NCI-H69 (cell line): ENCODE data around the gene PGBD5.

Source experiments
- DNase-seq: peaks from one replicate; lab custom pipeline; 2025; lab: John Stamatoyannopoulos, UW

PGBD5 gene

DNA sequence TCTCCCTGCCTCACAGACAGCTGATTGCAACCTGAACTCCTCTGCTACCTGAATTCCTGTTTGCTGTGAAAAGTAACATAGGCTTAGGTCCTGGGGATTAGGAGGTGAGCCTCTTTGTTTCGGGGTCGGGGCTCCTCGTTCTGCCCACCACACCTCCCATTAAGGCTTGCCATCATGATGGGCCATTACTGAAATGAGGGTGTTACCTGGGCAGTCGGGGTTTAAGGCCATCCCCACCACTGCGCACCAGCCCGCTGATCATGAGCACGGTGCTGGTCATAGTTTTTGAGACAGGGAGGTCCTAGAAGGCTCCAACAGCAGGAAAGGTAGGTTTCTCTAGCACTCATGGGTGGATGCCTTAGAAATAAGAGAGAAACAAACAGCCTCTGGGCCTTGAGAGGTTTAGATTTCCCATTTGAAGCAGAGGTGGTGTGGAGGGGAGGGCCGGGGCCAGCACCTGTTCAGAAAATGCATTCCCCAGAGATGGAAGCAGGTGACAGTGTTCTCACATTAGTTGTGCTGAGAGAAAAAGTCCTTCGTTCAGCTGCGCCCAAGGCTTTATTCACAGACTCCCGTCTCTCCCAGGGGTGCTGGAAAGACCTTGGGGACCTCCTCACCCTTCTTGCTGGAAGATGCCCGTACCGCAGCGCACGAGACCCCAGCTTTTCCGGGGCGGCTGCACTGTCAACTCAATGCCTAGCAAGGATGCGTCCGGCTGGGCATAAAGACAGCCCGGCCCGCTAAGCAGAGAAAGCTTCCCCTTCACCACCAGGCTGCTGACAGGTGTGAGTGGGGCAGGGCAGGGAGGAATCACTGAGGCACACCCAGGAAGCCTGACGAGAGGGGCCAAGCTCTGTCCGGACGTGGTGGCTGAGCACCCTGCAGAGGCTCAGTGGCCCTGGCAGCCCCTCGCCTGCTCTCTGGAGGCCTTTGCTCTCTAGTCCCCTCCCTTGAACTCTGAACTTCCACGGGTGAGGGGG lies 125.5 kb downstream of the PGBD5 start:
- no peak for DNase-seq

DNA sequence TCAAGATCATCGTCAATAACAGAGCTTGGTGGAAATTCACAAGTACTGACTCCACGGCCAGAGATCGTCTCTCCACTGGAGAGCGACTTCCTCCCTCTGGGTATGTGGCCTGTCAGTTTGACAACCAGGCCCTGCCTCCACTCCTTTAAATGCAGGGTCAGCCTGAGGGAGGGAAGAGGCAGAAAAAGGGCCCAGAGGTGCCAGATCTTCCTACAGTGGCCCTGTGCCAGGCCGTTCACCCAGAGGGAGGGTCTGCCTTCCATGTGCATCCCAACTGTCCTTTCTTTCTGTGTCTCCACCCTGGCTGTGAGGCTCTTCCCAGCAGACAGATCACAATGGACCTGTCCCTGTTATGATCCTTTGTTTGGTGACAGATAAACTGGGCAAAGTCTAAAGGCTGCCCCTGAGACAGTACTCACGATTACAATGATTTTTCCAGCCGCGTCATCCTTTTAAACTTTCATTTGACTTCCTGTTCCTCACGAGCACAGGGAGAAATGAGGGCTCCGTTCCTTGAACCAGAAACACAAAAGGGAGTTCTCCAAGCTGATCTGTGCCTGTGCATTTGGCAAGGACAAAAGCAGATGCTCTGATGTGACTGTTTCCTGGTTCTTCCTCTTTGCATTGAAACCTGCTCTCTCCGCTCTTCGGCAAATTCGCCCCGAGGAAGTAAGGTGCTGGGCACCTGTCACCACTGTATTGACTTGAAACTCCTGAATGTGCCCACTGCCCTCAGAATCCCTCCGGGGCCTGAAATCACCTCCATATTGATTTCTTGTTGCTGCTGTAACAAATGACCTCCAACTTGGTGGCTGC lies 126.7 kb downstream of the PGBD5 start:
- peak; percentile 44 for DNase-seq

DNA sequence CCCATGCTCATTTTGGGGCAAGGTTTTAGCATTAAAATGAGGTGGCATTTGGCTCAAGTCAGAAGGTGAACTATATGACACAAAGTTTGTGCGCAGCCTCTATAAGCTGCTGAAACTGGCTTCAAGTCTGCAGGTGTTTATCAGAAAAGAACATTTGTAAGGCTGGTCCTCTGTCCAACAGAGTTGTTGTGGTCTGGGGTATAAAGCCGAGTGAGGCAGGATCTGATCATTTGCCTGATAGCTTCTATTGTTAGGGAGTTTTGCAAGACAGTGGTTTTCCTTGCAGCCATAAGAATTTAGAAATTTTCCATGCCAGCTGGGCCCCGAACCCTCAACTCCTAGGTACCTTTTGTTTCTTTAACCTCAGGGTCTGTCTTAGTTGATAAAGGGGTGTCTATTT lies 130.8 kb downstream of the PGBD5 start:
- DNase-seq, result no peak

DNA sequence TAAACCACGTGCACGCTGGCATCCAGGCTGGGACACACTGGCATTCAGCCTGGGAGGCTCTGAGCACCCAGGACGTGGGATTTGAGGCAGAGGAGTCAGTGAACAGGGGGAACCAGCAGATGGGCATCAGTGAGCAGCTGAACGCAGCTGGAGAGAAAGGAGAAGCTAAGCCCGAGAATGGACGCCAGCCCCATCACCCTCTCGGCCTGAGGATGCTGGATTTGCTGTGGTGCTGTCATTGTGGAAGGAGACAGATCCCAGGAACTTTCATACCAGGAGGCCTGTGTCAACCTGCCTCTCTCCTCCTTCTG lies 132.8 kb downstream of the PGBD5 start:
- DNase-seq, result no peak

DNA sequence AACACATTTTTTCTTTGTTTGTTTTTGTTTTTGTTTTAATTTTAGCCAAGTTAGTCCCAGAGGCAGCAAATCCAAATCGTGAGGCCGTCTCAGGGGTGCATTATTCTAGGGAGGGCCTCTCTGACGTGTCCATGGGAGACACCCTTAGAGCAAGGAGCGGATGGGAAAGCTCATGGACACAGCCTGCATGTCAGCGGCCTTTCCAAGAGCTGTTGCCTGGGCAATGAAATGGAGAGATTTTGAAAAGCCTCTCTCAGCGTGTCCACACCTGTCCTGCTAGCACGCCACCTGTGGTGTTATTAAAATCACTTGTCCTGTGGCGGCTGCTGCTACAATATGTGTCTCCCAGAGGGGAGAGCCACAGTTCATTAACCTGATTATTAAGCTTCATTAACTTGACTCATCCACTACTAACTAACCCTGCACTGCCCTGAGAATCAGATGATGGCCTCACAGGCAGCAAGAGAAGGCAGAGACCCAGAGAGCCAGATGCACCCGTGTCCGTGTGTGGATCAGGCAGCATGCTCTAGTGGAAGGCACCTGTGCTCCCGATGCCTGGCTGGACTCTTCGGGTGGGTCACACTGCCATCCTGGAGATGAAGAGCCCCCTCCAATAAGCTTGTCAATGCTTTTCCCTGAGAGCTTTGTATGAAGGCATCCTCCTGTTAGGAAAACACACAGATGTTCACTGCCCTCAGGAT lies 133.3 kb downstream of the PGBD5 start:
- peak; percentile 97 for DNase-seq

DNA sequence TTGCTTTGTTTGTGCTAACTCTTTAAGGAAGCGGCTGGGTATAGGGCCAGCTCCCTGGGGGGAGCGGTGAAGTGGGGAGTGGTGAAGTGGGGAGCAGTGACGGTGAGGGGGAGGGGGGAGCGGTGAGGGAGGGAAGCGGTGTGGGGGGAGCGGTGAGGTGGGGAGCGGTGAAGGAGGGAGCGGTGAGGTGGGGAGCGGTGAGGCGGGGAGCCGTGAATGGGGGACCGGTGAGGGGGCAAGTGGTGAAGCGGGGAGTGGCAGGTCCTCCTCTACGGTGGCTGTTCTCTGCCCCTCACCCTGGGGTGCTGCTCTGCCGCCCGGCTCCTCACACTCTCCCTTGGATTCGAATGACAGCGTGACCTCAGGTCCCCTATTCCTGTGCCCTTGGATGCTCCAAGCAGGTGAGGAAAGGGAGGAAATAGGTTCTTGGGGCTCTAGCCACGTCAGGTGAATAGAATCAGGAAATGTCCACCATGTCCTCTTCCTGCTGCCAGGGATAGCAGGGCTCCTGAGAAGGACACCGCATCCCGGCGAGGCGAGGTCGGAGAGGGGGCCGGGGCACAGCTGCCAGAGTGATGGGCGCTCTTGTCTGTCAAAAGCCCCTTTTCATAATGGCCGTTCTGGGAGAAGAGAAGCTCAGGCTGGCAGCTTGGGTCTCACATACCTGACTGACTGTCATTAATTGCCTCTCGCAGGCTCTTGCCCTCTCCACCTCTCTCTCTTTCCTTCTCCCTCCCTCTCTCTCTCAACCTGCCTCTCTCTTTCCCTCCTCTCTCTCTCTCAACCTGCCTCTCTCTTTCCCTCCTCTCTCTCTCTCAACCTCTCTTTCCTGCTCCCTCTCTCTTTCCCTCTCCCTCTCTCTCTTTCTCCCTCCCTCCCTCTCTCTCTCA lies 134.2 kb downstream of the PGBD5 start:
- peak; percentile 52 for DNase-seq

DNA sequence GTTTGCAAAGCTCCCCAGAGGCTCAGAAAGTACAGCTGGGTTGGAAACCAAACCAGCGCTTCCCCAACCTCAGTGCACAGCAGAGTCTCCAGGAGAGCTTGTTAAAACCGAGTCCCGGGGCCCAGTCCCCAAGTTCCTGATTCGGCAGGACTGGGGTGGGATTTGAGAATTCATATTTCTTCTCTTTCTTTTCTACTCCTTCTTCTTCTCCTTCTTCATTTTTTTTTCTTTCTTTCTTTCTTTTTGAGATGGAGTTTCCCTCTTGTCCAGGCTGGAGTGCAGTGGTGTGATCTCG lies 136.8 kb downstream of the PGBD5 start:
- DNase-seq, result no peak

DNA sequence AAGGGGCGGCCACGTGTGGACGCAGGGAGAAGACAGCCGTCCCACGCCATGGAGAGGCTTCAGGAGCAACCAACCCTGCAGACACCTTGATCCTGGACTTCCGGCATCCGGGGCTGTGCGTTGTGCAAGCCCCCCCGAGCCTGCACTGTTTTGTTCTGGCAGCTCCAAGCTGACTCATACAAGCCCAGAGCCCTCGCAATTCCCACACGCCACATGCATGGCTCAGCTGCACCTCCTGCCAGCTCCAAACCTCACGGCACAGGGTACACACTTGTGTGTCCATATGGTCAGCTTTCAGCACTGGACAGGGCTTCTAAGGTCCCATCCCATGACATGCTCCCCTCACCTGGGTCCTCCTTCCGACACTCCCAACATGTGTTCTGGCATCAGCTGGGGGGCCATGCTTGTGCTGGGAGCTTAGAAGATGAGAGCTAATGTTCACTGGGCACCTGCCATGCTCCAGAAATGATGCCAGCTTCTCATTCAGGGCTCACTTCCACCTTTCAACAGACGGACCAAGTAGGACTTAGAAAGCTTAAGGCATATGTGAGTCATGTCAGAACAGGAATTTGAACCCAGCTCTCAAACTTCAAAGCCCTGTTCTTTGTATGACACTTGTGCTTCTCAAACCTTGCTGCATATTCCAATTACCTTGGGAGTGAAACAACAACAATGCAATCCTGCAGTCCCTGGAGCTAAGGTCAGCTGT lies 137.3 kb downstream of the PGBD5 start:
- DNase-seq, result peak; percentile 28

DNA sequence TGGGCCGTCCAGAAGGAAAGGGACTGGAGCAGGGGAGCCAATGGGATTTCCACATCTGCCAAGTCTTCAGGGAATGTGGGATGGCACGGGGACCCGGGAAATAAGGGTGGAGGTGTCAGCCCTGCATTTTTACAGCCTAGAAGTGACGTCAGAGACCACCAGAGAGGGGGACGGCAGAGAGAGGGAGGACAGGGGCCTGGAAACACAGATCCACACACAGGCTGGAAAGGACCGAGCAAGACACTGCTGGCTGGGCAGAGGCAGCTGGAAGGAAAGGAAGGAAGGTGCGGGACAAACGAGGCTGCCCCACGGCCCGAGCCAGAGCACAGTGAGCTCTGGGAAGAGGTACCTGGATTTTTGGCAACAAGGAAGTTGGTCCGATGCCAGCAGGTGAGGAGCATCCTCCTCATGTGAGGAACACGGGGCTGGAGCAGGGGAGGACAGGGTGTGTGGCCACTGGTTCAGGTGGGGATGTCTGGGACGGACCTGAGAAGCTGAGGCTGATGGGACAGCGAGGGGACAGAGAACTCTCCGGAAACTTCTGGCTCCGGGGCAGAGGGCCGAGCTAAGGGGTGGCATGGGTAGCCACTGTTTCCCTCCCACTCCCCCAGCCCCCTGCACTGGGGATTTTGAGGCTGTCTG lies 138.3 kb downstream of the PGBD5 start:
- DNase-seq, result no peak

DNA sequence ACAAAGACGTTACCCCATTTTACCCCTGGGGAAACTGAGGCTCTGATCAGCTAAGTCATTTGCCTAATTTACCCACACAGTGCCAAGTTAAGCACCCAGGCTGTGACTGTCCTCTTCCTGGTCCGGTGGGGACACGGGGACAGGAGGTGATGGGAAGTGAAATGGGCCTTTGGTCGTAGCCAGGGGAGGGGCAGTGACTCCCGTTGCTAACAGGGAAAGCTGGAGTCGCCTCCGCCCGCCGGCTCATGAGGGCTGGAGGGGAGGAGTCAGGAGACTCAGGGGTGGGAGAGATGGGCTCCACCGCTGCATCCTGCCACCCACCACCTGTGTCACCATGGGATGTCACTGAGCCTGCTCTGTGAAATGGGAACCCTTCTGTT lies 139.3 kb downstream of the PGBD5 start:
- DNase-seq, result no peak

DNA sequence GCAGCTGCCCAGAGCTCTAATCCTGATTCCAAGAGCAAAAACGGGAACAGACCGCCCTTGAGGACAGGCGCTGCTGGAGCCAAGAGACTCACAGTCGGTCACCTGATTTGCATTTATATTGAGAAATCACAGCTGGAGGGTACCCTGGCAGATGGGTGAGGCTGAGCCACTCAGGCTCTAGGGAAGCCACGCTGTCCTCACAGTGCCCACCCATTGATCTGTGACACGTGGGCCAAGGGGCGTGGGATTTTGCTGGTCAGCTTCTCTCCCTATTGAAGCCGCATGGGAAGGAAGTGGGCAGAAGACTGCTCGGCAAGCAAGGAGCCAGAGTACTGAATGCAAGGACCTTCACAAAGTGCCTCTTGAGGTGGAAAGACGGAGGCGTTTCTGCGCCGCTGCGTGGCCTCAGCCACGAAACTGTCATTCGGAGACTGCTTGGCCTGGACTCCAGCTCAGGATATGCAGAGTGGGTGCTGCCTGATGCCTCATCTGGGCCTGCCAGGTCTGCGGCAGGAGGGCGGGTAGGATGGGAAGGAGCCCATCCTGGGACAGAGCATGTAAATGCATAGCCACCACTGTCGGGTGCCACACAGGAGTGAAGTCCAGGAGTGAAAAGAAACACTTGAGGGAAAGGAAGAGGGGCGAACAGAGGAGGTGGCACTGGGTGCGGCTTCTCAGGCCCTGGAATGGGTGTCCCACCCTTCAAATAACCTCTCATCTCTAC lies 139.8 kb downstream of the PGBD5 start:
- peak; percentile 19 for DNase-seq

DNA sequence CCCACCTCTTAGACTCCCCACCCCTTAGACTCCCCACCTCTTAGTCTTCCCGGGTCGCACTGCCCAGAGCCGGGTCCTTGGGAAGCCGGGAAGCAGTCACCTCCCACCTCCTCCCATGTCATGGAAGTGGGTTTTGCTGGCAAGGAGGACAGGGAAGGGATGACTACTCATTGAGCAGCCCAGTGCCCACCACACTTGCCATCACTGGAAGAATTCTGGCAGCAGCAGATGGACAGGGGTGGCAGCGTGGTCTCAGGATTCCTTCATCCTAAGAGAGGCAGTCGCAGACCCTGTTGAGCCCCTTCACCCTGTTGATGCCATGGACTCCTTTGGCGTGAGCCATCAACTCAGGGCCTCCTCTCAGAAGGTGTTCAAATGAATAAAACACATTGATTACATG lies 140.8 kb downstream of the PGBD5 start:
- DNase-seq, result no peak

DNA sequence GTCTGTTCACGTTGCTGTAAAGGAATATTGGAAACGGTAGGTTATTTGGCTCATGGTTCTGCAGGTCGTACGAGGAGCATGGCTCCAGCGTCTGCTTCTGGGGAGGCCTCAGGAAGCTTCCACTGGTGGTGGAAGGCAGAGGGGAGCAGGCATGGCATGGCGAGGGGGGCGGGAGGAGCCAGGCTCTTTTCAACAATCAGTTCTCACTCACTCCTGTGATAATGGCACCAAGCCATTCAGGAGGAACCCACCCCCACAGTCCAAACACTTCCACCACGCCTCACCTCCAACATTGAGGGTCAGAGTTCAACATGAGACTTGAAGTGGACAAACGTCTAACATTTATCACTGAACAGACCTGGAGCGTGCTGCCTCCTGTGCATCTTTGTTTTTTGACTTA lies 141.2 kb downstream of the PGBD5 start:
- DNase-seq, result no peak

DNA sequence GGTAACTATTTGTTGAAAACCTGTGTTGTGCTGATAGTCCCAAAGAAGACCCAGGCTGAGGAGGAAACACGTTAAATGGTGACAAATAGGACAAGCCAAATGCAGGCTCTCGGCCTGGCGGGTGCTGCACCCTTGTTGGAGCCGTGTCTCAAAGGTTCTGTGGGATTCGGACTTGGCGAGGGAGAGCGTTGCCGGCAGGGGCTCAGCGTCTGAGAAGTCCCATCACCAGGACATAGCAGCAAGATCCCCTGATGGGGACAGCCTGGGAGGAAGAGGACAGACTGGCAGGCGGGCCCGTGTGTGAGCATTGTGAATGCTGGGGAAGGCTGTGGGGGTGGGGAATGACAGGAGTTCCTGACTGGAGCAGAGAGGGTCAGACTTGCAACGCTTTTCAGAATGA lies 142.5 kb downstream of the PGBD5 start:
- no peak for DNase-seq

DNA sequence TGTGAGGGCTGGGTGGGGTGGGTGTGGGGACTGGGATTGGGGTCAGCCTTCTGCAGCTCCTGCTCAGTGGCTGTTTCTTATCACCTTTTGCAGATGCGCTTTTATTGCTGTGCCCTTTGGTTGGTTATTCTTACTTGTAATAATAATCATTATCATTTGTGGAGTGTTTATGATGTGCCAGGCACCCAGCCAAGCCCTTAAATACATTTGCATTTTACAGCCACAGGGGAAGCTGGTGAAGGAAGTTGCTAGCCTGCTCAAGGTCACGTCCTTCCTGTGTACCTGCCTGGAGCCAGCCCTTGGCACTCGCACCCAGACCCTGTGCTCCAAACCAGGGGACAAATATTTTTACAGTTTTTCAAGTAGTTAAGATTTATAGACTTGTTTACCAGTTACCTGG lies 144.0 kb downstream of the PGBD5 start:
- peak; percentile 81 for DNase-seq

DNA sequence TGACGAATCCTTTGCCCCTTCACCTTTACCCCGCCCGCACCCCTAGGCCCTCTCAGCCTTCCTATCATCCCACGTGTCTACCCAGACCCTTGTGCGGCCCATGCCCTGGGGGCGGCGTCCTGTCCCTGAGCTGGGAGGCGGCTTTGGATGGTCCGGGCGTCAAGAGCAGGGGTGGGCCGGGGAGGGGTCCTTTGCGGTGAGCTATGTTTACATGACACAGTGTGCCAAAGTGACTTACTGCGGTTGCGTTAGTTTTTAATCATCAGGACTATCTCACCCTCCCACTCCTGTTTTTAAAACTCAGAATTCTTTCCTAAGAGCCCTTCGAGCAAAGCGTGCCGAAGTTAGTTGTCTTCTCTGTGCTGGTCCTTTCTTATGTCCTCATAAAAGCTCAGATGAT lies 144.6 kb downstream of the PGBD5 start:
- no peak for DNase-seq

DNA sequence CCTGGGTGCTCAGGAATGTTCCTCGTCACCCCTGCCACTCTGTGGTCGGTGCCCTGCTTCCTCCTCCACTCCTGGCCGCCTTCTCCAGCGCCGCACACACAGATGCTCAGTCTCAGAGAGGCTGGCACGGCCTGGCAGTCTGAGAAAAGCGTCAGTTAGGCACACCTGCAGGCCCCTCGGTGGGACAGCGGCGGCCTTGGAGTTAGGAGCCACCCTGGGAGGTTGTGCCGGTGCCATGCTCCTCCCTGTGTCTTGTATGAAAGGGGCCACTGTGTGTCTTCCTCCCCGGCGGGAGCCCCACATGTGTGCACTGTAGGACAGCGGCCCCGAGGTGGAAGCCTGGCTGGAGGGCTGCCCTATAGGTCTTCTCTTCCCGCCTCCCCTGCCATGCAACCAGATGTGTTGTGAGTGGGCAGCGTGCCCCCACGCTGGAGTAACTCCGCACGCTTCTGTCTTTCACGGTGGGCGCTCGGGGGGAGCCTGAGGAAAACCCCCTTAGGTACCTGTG lies 145.2 kb downstream of the PGBD5 start:
- peak; percentile 15 for DNase-seq

DNA sequence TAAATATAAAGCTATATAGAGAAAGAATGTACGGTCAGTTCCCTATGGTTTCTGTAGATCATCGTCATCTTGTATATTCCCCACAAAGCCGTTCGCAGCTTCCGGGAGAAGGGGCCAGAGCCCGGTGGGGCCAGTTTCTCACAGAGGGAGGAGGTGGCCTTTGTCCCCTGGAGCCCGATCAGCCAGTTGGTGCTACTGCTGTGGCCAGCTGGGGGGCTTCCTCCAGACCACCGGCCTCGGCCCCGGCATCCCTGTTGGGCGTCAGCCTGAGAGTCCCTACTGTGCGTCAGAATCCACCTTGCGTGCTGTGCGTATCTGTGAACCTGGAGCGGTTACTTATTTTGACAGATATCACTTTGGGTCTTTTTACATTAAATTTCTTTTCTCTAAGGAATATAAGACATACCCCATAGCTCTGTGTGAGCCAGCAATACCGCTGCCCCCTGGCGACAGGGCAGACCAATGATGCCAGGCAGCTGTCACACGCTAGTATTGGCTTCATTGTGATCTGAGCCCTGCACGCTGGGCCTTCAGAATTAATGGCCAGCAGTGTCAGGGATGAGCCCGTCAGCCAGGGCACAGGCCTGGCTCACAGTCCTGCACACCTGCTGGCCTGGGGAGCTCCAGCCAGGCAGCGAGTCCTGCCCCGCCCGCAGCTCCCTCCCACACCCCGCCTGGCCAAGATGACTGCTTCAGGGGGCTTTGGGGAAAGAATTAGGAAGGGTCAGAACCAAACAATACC lies 145.9 kb downstream of the PGBD5 start:
- DNase-seq, result peak; percentile 34

DNA sequence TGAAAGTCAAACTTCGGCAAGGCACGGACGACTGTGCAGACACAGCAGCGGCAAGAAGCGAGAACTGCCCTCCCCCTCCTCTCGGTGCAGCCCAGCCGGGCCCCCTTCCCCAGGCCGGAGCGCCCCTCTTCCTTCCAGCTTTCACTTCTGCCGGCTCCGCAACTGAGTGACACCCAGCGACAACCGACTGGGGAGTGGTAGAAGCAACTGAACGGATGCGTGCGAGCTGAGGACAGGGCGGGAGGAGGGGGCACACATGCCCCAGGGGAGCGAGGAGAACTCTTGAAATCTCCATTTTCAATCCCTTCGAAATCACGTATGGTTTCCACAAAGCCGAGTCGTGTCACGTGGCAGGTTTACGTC lies 146.6 kb downstream of the PGBD5 start:
- no peak for DNase-seq
